ENCODE data around the gene BCAT1.
"Not testable (repeated sequence)": the region's sequence is repeated elsewhere in the genome, so short reads cannot be mapped to it uniquely, and the experiment has no call there.

BCAT1 gene

DNA sequence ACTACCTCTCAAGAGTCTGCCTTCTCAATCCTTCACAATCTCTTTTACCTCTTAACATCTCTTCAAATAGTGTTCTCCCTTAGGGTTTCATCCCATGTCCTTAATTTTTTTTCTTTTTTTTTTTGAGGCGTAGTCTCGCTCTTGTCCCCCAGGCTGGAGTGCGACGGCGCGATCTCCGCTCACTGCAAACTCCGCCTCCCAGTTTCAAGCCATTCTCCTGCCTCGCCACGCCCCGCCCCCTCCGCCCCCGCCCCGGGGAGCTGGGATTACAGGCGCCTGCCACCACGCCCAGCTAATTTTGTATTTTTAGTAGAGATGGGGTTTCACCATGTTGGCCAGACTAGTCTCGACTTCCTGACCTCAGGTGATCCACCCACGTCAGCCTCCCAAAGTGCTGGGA is 7.0 kb upstream of the BCAT1 start:
- no peak for DNase-seq

DNA sequence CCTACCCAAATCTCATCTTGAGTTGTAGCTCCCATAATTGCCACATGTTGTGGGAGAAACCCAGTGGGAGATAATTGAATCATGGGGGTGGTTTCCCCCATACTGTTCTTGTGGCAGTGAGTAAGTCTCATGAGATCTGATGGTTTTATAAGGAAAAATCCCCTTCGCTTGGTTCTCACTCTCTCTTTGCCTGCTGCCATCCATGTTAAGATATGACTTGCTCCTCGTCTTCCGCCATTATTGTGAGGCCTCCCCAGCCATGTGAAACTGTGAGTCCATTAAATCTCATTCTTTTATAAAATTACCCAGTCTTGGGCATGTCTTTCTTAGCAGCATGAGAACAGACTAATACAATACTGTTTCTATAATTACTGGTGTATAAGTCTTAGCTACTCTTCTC is 6.5 kb upstream of the BCAT1 start:
- DNase-seq, result no peak

DNA sequence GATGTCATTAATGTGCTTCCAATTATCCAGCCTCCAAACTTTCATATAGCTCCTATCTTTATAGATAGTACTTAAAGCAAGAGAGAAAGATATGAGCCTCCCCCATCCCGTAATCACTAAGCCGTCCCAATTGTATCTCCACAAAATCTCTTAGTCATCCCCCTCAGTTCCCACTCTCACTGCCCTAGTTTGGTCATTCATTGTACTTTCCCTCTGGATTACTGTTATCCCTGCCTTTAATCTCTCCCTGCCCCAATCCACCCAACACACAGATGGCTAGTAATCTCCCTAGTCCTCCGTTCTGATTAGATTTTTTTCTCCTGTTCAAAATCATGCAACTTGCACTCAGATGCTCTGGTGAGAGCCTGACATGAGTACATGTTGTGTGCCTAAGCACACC is 5.4 kb upstream of the BCAT1 start:
- no peak for DNase-seq

DNA sequence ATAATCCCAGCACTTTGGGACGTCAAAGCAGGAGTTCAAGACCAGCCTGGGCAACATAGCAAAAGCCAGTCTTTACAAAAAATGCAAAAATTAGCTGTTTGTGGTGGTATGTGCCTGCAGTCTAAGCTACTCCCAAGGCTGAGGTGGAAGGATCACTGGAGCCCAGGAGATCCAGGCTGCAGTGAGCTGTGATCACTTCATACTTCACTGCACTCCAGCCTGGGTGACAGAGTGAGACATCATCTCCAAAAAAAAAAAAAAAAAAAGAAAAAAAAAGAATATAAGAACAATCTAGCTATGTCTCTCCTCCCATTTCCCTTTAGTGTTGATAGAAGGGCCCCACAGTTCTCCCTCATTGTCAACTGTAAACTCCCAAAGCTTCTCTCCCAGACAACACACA is 3.5 kb upstream of the BCAT1 start:
- DNase-seq, result no peak

DNA sequence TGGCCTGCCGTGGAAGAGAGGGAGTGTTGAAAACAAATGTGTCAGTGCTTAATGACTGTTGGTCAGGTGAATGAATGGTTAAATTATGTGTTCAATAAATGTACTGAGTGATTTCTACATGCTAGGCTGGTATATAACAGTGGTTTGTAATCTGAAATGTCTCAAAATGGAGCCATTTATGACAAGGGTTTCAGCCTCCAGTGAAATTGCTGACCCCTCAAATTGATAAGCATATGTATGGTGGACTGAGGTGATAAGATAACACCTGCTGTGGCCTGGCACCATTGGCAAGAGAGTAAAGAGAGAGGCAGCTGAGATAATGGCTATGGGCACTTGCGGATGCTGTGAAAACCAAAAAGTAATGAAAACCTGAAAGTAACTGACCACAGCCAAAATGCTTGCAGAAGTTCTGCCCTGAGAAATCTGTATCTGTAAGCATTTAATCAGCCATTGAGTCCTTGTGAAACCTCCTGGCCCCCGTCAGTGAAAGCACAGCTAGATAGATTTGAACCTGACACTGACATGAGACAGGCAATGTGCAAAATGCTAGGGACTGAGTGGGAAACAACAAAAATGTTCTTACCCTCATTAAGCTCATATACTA is 1.4 kb upstream of the BCAT1 start:
- DNase-seq, result no peak

DNA sequence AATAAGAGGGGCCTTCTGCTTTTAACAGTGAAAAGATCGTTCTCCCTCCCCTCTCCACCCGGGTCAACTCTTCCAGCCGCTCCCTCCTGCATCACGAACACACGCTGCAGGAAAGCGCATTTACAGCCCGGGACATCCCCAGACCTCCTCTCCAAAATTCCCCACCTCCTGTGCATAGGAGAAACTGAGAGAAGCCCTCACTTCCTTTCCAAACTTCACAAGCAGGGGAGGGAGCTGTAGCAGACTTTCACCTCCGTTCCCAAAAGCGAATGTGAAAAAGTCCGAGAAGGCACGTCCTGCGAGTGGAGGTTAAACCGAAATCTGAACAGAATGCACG is 513 bp downstream of the BCAT1 start:
- no peak for DNase-seq

DNA sequence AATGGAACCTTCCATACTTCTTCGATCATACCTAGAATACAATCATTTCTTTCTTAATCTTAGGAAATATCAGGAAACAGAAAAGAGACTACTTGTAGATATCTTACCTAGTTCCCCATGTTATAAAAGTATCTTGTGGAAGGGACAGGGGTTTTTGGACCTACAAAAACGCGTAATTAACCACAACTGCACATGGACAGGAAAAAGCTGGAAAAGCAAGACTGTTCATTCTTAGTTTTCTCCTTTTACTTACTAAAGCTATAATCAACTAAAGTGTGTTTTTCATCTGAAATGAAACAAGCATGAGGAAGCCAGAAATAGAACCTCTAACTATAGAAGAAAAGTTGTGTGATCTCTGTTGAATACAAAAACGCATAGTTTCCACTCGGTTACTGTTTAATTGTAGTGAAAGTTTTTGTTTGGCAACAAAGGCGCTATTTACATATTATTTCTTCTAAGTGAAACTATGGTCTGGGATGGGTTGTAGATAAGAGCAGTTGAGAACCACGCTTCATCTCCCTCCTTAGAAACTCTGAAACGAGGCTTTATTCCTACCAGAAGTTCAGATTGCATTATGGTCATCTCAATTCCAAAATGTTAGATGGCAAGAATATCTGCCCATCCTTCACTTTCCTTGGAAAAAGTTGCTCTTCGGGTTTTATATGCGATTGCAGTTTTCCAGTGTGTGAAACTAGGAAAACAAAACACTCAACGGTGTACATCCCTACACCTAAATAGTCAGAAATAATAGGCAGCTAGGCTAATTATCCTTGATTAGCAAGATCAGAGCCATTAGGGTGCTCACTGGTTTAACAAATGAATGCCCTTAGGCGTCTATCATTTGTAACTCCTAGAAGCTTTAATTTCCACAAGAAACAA is 1.1 kb downstream of the BCAT1 start:
- no peak for DNase-seq

DNA sequence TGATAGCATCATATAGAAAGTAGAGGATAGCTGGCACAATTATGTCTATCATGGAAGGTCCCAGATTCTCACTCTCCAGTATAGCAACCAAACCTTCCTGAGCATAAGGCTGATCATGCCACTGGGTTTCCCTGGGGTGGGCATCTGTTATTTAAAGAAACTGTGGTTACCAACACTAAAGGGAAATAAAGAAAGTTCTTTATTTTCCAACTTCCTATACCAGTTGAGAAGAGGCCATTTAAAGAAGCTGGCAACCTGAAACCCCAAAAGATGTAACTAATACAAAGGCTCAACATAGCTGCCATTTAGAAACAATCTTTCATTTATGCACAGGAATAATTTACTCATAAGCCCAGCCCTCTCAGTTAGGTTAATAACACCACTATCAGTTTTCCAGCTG is 3.1 kb downstream of the BCAT1 start:
- no peak for DNase-seq

DNA sequence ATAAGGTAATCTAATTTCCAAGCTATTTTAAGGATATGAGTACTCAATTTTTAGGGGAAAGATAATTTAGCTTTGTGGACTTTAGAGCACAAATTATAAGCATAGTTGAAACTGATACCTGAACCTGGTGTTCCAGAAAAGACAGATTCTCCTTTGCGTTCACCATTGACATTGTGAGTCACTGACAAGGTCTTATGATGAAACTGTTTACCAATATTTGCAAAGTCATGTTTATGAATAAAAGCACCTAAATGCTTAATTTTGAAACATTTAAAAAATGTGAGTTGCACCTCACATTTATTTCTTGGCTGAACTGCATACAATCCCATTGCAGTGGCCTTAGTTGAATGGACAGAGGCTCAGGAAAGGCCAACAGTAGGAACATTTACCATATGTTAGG is 3.9 kb downstream of the BCAT1 start:
- no peak for DNase-seq

DNA sequence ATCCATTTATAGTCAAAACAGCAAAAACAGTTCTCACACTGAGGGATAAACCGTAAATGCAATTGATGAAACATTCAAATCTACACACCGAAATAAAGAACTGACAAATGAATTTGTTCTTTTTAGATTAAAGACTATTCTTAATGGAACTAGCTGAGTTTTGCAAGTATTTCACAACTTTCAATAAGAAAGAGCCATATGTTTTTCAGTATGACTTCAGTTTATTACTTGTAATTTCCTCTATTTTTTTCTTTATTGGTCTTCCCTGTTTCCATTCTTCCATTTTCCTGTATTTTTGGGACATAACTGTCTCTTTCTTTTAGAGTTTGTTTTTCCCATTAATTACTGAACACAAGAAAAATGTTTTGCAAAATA is 4.3 kb downstream of the BCAT1 start:
- no peak for DNase-seq

DNA sequence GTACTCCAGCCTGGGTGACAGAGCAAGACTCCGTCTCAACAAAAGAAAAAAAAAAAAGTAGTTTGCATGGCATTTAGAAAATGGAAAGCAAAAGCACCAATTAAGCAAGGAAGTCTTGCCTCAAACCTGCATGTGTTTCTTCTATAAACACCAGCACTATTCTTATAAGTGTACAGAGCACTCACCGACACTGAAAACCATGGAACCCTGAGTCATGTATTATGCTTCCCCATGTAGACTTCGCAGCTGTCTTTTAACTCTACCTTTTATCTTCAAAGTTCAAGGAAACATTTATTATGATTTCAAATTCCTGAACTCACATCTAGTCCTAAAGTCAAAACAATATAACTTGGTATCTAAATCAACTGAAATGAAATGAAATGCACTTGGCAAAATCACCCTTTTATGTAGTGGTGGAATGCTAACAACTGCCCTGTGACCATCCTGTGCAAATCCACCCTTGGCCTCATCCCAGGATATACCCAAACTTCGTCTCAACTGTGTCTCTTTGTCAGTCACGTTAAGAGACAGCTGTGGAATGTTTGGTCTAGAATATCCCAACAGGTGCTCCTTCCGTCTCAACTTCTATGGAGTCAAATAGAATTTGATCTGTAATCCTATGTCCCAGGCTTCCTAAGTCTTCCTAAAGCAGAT is 4.8 kb downstream of the BCAT1 start:
- DNase-seq, result no peak

DNA sequence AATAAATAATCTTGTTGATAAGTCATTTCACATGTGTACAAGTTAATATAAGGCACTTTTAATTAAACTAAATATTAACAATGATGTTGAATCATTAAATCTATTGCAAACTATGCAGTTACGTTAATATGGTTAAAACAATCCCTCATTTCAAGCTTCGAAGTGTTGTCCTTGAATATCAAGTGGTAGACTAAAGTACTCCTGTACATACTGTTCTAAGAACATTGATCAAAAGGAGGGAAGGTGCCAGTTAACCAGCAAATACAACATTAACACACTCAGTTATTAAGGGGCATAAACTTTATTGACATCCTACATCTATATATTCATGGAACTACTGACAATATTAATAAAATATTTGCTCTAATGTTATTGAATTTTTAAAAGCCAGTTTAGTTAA is 8.7 kb downstream of the BCAT1 start:
- no peak for DNase-seq

DNA sequence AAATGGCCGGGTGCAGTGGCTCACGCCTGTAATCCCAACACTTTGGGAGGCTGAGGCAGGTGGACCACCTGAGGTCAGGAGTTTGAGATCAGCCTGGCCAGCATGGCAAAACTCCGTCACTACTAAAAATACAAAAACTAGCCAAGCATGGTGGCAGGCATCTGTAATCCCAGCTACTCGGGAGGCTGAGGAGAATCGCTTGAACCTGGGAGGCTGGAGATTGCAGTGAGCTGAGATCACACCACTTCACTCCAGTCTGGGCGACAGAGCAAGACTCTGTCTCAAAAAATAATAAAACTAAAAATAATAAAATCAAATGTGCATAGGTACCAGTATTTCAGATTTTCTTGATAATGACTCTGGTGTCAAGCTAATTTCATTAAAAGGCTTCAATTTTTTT is 9.3 kb downstream of the BCAT1 start:
- not testable (repeated sequence) for DNase-seq

DNA sequence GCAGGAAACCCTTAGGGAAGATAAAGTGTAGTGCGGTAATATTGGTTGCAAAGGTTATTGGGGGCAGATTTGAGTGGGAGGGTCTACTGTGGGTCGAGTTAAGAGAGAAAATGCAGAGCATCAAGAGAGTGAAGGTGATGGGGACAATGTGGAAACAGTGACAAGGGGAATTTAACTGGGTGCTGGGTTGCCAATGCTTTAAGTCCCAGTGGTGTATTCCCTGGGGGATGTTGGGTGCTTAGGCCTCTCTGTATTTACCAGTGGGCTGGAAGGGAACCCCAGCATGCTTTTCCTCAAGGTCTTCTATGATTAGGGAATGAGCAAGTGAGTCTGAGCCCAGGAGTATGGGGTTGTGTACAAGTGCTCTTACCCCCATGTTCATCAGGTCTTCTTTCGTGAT is 10.6 kb downstream of the BCAT1 start:
- DNase-seq, result no peak

DNA sequence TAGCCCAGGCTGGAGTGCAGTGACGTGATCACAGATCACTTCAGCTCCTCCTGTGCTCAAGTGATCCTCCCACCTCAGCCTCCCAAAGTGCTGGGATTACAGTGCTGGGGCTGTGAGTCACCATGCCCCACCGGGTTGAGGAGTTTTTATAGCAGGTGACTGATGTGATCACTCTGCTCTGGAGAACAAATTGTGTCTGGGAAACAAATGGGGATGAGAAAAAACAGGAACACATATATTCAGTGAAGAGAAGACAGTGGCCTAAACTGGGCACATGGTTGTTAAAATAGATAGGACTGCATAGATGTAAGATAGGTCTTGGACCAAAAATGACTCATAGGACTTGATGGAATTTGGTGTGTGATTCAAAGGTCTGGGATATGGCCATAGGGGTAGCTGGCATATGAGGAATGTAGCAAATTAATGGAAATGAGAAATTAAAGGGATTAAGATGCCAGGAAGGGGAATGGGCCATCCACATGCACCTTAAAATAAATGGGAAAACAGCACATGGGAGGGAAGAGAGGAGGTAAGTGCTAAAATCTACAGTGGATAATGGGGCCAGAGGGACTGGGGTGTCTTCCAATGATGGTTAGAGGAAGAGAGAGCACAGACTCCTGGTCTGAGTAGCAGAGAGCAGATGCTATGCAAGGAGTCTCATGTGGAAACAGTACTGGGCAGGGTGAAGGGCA is 11.2 kb downstream of the BCAT1 start:
- DNase-seq, result no peak

DNA sequence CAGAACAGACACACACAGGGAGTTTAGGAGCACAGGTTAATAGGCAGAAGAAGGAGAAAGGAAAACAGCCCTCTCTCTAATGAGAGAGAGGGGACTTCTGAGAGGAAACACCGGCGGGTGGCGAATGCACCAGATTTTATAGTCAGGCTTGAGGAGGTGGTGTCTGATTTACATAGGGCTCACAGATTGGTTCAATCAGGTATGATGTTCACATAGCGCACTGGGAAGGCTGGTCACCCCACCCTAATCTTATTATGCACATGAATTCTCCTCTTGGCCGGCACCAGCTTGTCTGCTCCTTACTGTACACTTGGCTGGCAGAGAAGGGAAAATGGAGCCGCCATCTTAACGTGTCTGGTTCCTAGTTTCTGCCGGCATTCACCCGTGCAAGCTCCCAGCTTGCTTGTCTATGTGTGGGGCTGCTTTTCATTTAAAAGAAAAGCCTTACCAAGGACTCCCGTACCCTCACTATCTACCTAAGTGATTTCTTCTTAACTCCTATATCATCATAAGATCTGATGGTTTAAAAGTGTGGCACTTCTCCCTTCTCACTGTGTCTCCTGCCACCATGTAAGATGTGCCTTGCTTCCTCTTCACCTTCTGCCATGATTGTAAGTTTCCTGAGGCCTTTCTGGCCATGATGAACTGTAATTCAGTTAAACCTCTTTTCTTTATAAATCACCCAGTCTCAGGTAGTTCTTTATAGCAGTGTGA is 15.1 kb downstream of the BCAT1 start:
- no peak for DNase-seq

DNA sequence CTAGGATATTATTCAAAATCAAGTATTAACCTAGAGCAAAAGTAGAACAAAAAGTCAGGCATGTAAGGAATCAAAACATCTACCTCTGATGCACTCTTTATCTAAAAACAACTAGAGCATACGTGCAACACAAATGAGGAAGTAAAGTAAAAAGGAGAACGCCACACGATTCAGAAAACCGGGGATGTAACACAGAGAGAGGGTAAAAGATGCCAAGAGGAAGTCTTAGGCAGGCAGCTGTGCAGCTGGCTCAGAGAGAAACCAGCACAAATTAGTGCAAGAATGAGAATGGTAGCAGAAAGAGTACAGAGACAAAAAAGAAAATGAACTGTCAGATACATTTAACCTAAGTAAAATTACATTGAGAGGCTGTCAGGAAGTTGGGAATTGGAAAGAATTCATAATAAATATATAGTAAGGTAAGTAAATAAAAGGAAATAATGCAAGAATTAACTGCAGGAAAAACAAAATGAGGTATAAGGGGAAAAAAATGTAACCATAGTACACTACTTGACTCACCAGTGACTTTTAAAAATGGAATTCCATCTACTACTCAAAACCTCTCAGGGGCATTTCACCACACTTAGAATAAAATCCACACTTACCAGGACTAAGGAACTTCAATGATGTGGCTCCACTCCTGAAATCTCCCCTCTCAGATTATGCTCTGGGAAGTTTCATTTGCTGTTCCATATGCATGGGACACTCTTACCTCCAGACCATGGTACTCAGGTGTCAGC is 17.1 kb downstream of the BCAT1 start:
- DNase-seq, result no peak

DNA sequence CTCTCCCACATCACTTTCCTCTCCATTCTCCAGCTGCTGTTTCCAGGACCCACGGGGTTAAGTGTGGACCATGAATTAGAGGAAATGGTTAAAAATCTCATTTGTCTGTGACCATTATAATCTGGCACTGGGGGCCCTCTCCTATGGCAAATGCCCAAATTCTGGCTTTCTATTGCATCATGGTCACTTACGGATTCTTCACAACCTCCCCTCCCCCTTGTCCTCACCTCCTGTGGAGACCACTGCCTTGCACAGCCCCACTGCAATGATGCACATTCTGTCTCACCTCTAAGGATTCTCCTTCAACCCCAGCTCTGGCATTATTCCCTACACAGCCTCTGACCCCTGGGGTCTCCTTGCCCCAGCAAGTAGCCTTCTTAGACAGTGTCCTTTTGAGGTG is 18.9 kb downstream of the BCAT1 start:
- no peak for DNase-seq

DNA sequence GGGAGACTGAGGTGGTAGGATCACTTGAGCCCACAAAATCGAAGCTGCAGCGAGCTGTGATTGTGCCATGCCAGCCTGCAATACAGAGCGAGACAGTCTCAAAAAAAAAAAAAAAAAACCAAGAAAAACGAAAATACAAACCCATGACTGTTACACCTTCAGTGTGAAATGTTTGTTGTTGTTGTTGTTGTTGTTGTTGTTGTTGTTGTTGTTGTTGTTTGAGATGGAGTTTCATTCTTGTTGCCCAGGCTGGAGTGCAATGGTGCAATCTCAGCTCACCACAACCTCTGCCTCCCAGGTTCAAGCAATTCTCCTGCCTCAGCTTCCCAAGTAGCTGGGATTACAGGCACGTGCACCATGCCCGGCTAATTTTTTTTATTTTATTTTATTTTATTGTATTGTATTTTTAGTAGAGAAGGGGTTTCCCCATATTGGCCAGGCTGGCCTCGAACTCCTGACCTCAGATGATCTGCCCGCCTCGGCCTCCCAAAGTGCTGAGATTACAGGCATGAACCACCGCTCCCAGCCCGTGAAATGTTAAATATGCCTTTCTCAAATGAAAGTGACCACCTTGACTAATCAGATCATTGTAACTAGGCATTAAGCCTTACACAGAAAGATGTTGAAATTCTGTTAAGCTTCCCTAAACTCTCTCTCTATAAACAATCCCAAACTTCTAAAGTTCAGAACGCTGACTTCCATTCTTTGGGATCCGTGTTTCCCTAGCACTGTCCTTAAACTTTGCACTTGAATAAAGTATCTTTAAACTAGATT is 20.2 kb downstream of the BCAT1 start:
- DNase-seq, result not testable (repeated sequence)

DNA sequence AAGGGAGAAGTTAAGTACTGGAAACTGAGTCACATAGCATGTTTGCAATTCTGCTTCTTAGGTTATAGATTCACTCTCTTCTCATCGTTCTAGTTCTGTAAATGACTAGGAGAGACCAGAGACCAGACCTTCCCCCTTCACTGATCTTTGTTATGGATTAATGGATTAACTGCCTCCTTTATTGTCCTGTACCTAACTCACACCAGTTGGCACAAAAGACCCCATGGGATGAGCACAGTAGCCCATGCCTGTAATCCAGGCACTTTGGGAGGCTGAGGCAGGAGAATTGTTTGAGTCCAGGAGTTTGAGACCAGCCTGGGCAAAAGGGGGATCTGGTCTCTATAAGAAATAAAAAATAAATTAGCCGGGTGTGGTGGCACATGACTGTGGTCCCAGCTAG is 20.8 kb downstream of the BCAT1 start:
- no peak for DNase-seq

DNA sequence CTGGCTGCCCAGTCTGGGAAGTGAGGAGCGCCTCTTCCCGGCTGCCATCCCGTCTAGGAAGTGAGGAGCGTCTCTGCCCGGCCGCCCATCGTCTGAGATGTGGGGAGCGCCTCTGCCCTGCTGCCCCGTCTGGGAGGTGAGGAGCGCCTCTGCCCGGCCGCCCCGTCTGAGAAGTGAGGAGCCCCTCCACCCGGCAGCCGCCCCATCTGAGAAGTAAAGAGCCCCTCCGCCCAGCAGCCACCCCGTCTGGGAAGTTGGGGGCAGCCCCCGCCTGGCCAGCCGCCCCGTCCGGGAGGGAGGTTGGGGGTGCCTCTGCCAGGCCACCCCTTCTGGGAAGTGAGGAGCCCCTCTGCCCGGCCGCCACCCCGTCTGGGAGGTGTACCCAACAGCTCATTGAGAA is 22.8 kb downstream of the BCAT1 start:
- not testable (repeated sequence) for DNase-seq

DNA sequence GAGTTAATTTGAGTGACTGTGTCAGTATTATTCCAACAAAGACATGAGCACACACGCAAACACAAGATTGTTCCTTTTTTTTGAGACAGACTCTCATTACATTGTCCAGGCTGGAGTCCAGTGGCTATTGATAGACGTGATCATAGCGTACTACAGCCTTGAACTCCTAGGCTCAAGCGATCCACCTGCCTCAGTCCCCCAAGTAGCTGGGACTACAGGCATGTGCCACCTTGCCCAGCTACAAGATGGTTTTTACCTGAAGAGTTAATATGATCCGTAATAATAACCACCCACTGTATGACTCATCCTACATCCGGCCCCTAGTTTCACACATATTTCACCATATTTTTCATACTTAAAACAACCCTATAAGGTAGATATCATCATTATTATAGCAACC is 26.8 kb downstream of the BCAT1 start:
- no peak for DNase-seq
